H9 (cell line): ENCODE results near the gene TERF2IP. TPM values are rescaled to one million over a fixed set of nuclear protein-coding genes. Genes with fewer than 3 reads are reported as not detected.

Experiments used
- DNase-seq: peaks from one replicate; pipeline ENCODE4 v3.0.0-alpha.2; 2017
- H2AFZ ChIP-seq: one replicate; pipeline ENCODE4 v1.6.1; 2013; ENCODE audit warnings: mild to moderate bottlenecking, low read length, control low read depth, moderate library complexity
- H2AK5ac ChIP-seq: 2 replicates; pipeline ENCODE4 v1.6.1; 2013; ENCODE audit warnings: low read length, control low read depth, mixed read lengths; ENCODE audit not compliant: insufficient read length
- H2BK120ac ChIP-seq: one replicate; pipeline ENCODE4 v1.6.1; 2013; ENCODE audit warnings: low read depth, mild to moderate bottlenecking, low read length, control low read depth, inconsistent platforms; ENCODE audit not compliant: poor library complexity, severe bottlenecking
- H2BK12ac ChIP-seq: 2 replicates; pipeline ENCODE4 v1.6.1; 2013; ENCODE audit warnings: low read length, control low read depth, mixed read lengths, low read depth; ENCODE audit not compliant: insufficient read length
- H2BK15ac ChIP-seq: 2 replicates; pipeline ENCODE4 v1.6.1; 2013; ENCODE audit warnings: low read depth, low read length, control low read depth
- H2BK20ac ChIP-seq: one replicate; pipeline ENCODE4 v1.6.1; 2013; ENCODE audit warnings: low read depth, mild to moderate bottlenecking, low read length, control low read depth, inconsistent platforms; ENCODE audit not compliant: poor library complexity, severe bottlenecking
- H2BK5ac ChIP-seq: 2 replicates; pipeline ENCODE4 v1.6.1; 2013; ENCODE audit warnings: low read length, control low read depth, mixed read lengths; ENCODE audit not compliant: insufficient read length
- H3K14ac ChIP-seq: 2 replicates; pipeline ENCODE4 v1.6.1; 2013; ENCODE audit warnings: low read length, control low read depth; ENCODE audit not compliant: insufficient read depth
- H3K18ac ChIP-seq: 2 replicates; pipeline ENCODE4 v1.6.1; 2013; ENCODE audit warnings: low read depth, mild to moderate bottlenecking, mixed read lengths, low read length, control low read depth; ENCODE audit not compliant: insufficient read length
- H3K23ac ChIP-seq: 2 replicates; pipeline ENCODE4 v1.6.1; 2013; ENCODE audit warnings: low read length, control low read depth, mixed read lengths, low read depth; ENCODE audit not compliant: insufficient read length
- H3K23me2 ChIP-seq: 2 replicates; pipeline ENCODE4 v1.6.1; 2013; ENCODE audit warnings: low read depth, mild to moderate bottlenecking, mixed read lengths, low read length, control low read depth; ENCODE audit not compliant: insufficient read length, poor library complexity, severe bottlenecking
- H3K27ac ChIP-seq: 2 replicates; pipeline ENCODE4 v1.5.1; 2013; ENCODE audit warnings: low read length, control low read depth, mixed read lengths, low read depth; ENCODE audit not compliant: insufficient read length
- H3K27me3 ChIP-seq: 2 replicates; pipeline ENCODE4 v1.6.1; 2013; ENCODE audit warnings: low read length, control low read depth, inconsistent platforms; ENCODE audit not compliant: insufficient read depth
- H3K4ac ChIP-seq: 2 replicates; pipeline ENCODE4 v1.6.1; 2013; ENCODE audit warnings: low read depth, mild to moderate bottlenecking, control low read depth, inconsistent platforms, low read length, moderate library complexity
- H3K4me1 ChIP-seq: 2 replicates; pipeline ENCODE4 v1.6.1; 2013; ENCODE audit warnings: low read length, control low read depth, inconsistent platforms; ENCODE audit not compliant: insufficient read depth
- H3K4me2 ChIP-seq: 2 replicates; pipeline ENCODE4 v1.6.1; 2013; ENCODE audit warnings: low read length, control low read depth, mixed read lengths; ENCODE audit not compliant: insufficient read length, insufficient read depth
- H3K56ac ChIP-seq: 2 replicates; pipeline ENCODE4 v1.6.1; 2013; ENCODE audit warnings: low read depth, mild to moderate bottlenecking, mixed read lengths, low read length, control low read depth; ENCODE audit not compliant: insufficient read length
- H3K79me1 ChIP-seq: 2 replicates; pipeline ENCODE4 v1.6.1; 2013; ENCODE audit warnings: low read depth, mild to moderate bottlenecking, moderate library complexity, low read length, control low read depth, inconsistent platforms; ENCODE audit not compliant: insufficient read depth, poor library complexity, severe bottlenecking
- H3K79me2 ChIP-seq: 2 replicates; pipeline ENCODE4 v1.6.1; 2013; ENCODE audit warnings: low read length, control low read depth, inconsistent platforms; ENCODE audit not compliant: insufficient read depth
- H3K9ac ChIP-seq: 2 replicates; pipeline ENCODE4 v1.6.1; 2013; ENCODE audit warnings: low read length, control low read depth, mixed read lengths; ENCODE audit not compliant: insufficient read length; ENCODE audit errors: extremely low read depth
- H3K9me3 ChIP-seq: one replicate; pipeline ENCODE4 v1.6.1; 2013; ENCODE audit warnings: low read depth, low read length, inconsistent platforms; ENCODE audit not compliant: control insufficient read depth
- H3T11ph ChIP-seq: one replicate; pipeline ENCODE4 v1.6.1; 2013; ENCODE audit warnings: mild to moderate bottlenecking, low read length, control low read depth, inconsistent platforms
- H4K20me1 ChIP-seq: one replicate; pipeline ENCODE4 v1.6.1; 2013; ENCODE audit not compliant: control insufficient read depth, insufficient read length, insufficient read depth
- H4K5ac ChIP-seq: 2 replicates; pipeline ENCODE4 v1.6.1; 2013; ENCODE audit warnings: low read depth, mild to moderate bottlenecking, mixed read lengths, low read length, control low read depth; ENCODE audit not compliant: insufficient read length
- H4K8ac ChIP-seq: replicated peaks from 2 replicates; pipeline ENCODE4 v1.6.1; 2013; ENCODE audit warnings: low read length, control low read depth, mixed read lengths, low read depth; ENCODE audit not compliant: insufficient read length
- H4K91ac ChIP-seq: 2 replicates; pipeline ENCODE4 v1.6.1; 2013; ENCODE audit warnings: low read depth, mild to moderate bottlenecking, moderate library complexity, mixed read lengths, low read length, control low read depth; ENCODE audit not compliant: insufficient read length
- H3K27ac Mint-ChIP-seq, 3 experiments: 2 replicates in 2 of 3; 3 replicates in 1 of 3; pipeline ENCODE4 v1.8.0; 2020 to 2021; ENCODE audit warnings: mixed read lengths in 3 of 3, mild to moderate bottlenecking in 1 of 3, moderate library complexity in 1 of 3
- H3K27me3 Mint-ChIP-seq: 2 replicates; pipeline ENCODE4 v1.8.0; 2021; ENCODE audit warnings: low read depth, mild to moderate bottlenecking, moderate library complexity, mixed read lengths
- H3K36me3 Mint-ChIP-seq, 3 experiments: 2 replicates in 2 of 3; 3 replicates in 1 of 3; pipeline ENCODE4 v1.8.0; 2020 to 2021; ENCODE audit warnings: low read depth in 3 of 3, mixed read lengths in 3 of 3; ENCODE audit not compliant: insufficient read depth in 1 of 3
- H3K4me1 Mint-ChIP-seq, 2 experiments: 2 replicates each; pipeline ENCODE4 v1.8.0; 2020; ENCODE audit warnings: mixed read lengths in 2 of 2
- H3K4me3 Mint-ChIP-seq, 2 experiments: 2 replicates in 1 of 2; 3 replicates in 1 of 2; pipeline ENCODE4 v1.8.0; 2020 to 2021; ENCODE audit warnings: mild to moderate bottlenecking in 2 of 2, mixed read lengths in 2 of 2, moderate library complexity in 1 of 2
- H3K9me3 Mint-ChIP-seq, 2 experiments: 2 replicates in 1 of 2; 3 replicates in 1 of 2; pipeline ENCODE4 v1.8.0; 2020; ENCODE audit warnings: mild to moderate bottlenecking in 2 of 2, mixed read lengths in 2 of 2, moderate library complexity in 1 of 2
- CTCF ChIP-seq: fragments of 200-600 bp; sonication (generic); conservative IDR thresholded peaks from 3 replicates; pipeline ENCODE4 v1.8.0; 2021; ENCODE audit warnings: antibody characterized with exemption, mild to moderate bottlenecking
- WGBS: extraction: QIAGEN DNeasy Blood & Tissue Kit; methylation state at CpG from one replicate; pipeline ENCODE4 v1.1.7; 2013; ENCODE audit warnings: missing lambda C conversion rate, low lambda C conversion rate, mixed read lengths; ENCODE audit not compliant: insufficient read length; ENCODE audit errors: extremely low coverage; 5-methylcytosine and 5-hydroxymethylcytosine counted together
- total RNA-seq: library from RNA; stranded (reverse); gene quantifications from 2 replicates; pipeline ENCODE4 v1.2.1, GENCODE V29; 2021

Gene TERF2IP
- total RNA-seq, 1 experiment from 2014 or later, result 15.6 TPM

- H3K4me1 ChIP-seq, result no peaks in the 10 kb centered on the region
- no peak within 1 kb of the TSS for H2BK15ac ChIP-seq
- Mint-ChIP-seq H3K9me3 (no peaks in the 10 kb centered on the region; a peak in 1 of 5 replicates), H3K4me3 (no peak within 1 kb of the TSS), H3K4me1 (peaks cover 13 to 14% of the 10 kb centered on the region in 2 experiments), H3K27me3 (0 out of 2 replicates have a peak, but pooled peaks cover 1% of the 10 kb centered on the region), H3K27ac (peak within 1 kb of the TSS in 1 of 3 experiments; percentile 40; a peak in 1 of 7 replicates), H3K36me3 (no peaks in the 10 kb centered on the region)
- H2BK20ac ChIP-seq, result no peak within 1 kb of the TSS
- H3K79me2 ChIP-seq, result no peaks in the 10 kb centered on the region
- no peak within 1 kb of the TSS for H3K9ac ChIP-seq
- TF ChIP-seq CTCF, result no peak
- no peak within 1 kb of the TSS for H3K56ac ChIP-seq
- no peak within 1 kb of the TSS for H3K4ac ChIP-seq
- no peak within 1 kb of the TSS for H4K5ac ChIP-seq
- no peak within 1 kb of the TSS for H3K4me2 ChIP-seq
- H2AK5ac ChIP-seq, result no peak within 1 kb of the TSS
- H3K23ac ChIP-seq, result no peak within 1 kb of the TSS
- WGBS, result no CpG with 5 or more reads among the region's 5 CpGs
- H4K91ac ChIP-seq, result no peak within 1 kb of the TSS
- no peak within 1 kb of the TSS for H2AFZ ChIP-seq
- H2BK12ac ChIP-seq, result no peak within 1 kb of the TSS
- no peak within 1 kb of the TSS for H3K27ac ChIP-seq
- no peak within 1 kb of the TSS for H4K8ac ChIP-seq
- H4K20me1 ChIP-seq, result no peaks in the 10 kb centered on the region
- H2BK5ac ChIP-seq, result no peak within 1 kb of the TSS
- no peak within 1 kb of the TSS for H2BK120ac ChIP-seq
- no peak within 1 kb of the TSS for H3T11ph ChIP-seq
- H3K79me1 ChIP-seq, result no peaks in the 10 kb centered on the region
- no peak within 1 kb of the TSS for H3K18ac ChIP-seq
- no peaks in the 10 kb centered on the region for H3K27me3 ChIP-seq
- no peak for DNase-seq
- no peaks in the 10 kb centered on the region for H3K23me2 ChIP-seq
- no peaks in the 10 kb centered on the region for H3K9me3 ChIP-seq
- H3K14ac ChIP-seq, result no peak within 1 kb of the TSS
Measured at GRCh38 chr16:75701361-75701760, 53.8 kb downstream of the TERF2IP start, which contains the start of gene DUXB. Gene DUXB, minus strand, starts transcription at chr16:75701461. Its CDS starts 43 bp downstream, at chr16:75701418.
